A673 (cell line): ENCODE data around the gene MX2. TPM values are rescaled to one million over a fixed set of nuclear protein-coding genes. Genes with fewer than 3 reads are reported as not detected.

Source experiments
- BruUV-seq: library from RNA; stranded (reverse); fragments of 400-500 nt; replicated peaks from 2 replicates; lab custom pipeline; 2021; lab: Mats Ljungman, UMichigan
- CTCF ChIA-PET: fragments of 300-600 bp; sonication (Branson Sonifier 250); formaldehyde crosslinking; loops from one replicate; lab custom pipeline; 2022; ENCODE audit warnings: antibody characterized with exemption; lab: Charles Lee
- POLR2A ChIA-PET: fragments of 300-600 bp; sonication (Branson Sonifier 250); formaldehyde crosslinking; loops from one replicate; lab custom pipeline; 2022; ENCODE audit warnings: antibody characterized with exemption; ENCODE audit not compliant: low non-redundant PET; lab: Charles Lee
- DNase-seq: peaks from one replicate; pipeline ENCODE4 v3.0.0-alpha.2; 2015; ENCODE audit warnings: low spot score
- H3K27ac ChIP-seq: fragments of 200-600 bp; sonication (generic); 2 replicates; pipeline ENCODE4 v1.5.1; 2016; ENCODE audit warnings: mixed run types, low read depth, mild to moderate bottlenecking, mixed read lengths, antibody characterized with exemption, low read length; ENCODE audit not compliant: poor library complexity, severe bottlenecking
- H3K27me3 ChIP-seq: fragments of 200-600 bp; sonication (generic); replicated peaks from 2 replicates; pipeline ENCODE4 v1.6.1; 2017; ENCODE audit warnings: mixed run types, low read depth, mild to moderate bottlenecking, mixed read lengths, antibody characterized with exemption, low read length; ENCODE audit not compliant: insufficient read depth, poor library complexity
- H3K36me3 ChIP-seq: fragments of 200-600 bp; sonication (generic); 2 replicates; pipeline ENCODE4 v1.6.1; 2016; ENCODE audit warnings: mixed run types, mild to moderate bottlenecking, mixed read lengths, antibody characterized with exemption, low read length; ENCODE audit not compliant: insufficient read depth, poor library complexity, severe bottlenecking
- H3K4me1 ChIP-seq: fragments of 200-600 bp; sonication (generic); 2 replicates; pipeline ENCODE4 v1.6.1; 2017; ENCODE audit warnings: mixed run types, mild to moderate bottlenecking, mixed read lengths, antibody characterized with exemption, low read length; ENCODE audit not compliant: insufficient read depth, poor library complexity, severe bottlenecking
- H3K4me3 ChIP-seq: fragments of 200-600 bp; sonication (generic); 2 replicates; pipeline ENCODE4 v1.5.1; 2016; ENCODE audit warnings: low read depth, mixed run types, mild to moderate bottlenecking, mixed read lengths, low read length; ENCODE audit not compliant: poor library complexity, severe bottlenecking
- H3K9me3 ChIP-seq: fragments of 200-600 bp; sonication (generic); 2 replicates; pipeline ENCODE4 v1.6.1; 2016; ENCODE audit warnings: mixed run types, low read depth, mild to moderate bottlenecking, mixed read lengths, antibody characterized with exemption, low read length; ENCODE audit not compliant: poor library complexity, severe bottlenecking
- EZH2 ChIP-seq: fragments of 200-600 bp; sonication (generic); IDR thresholded peaks from 2 replicates; pipeline ENCODE4 v1.6.1; 2017; ENCODE audit warnings: borderline replicate concordance, low read depth, mild to moderate bottlenecking, mixed read lengths, antibody characterized with exemption, low read length; ENCODE audit not compliant: poor library complexity, severe bottlenecking
- intact Hi-C: fragments of 100-400 bp; cut with micrococcal nuclease; formaldehyde crosslinking; loops from one replicate; pipeline ENCODE4 v1.10.0; 2022; ENCODE audit not compliant: unreplicated experiment
- total RNA-seq: library from RNA; stranded (reverse); gene quantifications from 2 replicates; pipeline ENCODE4 v1.2.3, GENCODE V29; 2021
- TF ChIP-seq, protein P1 (sequence below): fragments of 300-800, 200-600 bp; sonication (generic); conservative IDR thresholded peaks from 2 replicates; pipeline ENCODE4 v1.5.1; 2017; ENCODE audit warnings: low read depth, mild to moderate bottlenecking, antibody characterized with exemption, low read length, moderate library complexity, mixed read lengths

The MX2 gene
- total RNA-seq, 1 experiment from 2014 or later, result not detected

DNA sequence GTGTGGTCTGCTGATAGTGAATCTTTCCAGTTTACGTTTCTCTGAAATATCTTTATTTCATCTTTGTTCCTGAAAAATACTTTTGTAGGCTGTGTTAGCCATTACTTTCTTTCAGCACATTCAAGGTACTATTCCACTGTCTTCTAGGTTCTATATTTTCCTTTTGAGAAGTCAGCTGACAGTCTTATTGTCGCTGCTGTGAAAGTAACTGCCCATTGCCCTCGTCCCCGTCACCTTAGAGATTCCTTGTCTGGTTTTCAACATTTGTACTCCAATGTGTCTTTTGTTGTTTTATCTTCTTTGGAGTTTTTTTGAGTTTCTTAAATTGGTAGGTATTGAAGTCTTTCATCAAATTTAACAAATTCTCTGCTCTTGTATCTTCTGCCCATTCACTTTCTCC is 19.8 kb upstream of the MX2 start:
- Histone ChIP-seq H3K27me3 (no peaks in the 10 kb centered on the region), H3K4me1 (no peaks in the 10 kb centered on the region), H3K36me3 (no peaks in the 10 kb centered on the region), H3K9me3 (no peaks in the 10 kb centered on the region), H3K4me3 (no peak overlapping the region), H3K27ac (no peak overlapping the region)
- ChIA-PET CTCF (no interaction called here), POLR2A (no interaction called here)
- DNase-seq, result no peak
- no TSS peak for BruUV-seq
- intact Hi-C loops, result no loop called here
- no peak for TF ChIP-seq EZH2
- TF ChIP-seq, protein P1, sequence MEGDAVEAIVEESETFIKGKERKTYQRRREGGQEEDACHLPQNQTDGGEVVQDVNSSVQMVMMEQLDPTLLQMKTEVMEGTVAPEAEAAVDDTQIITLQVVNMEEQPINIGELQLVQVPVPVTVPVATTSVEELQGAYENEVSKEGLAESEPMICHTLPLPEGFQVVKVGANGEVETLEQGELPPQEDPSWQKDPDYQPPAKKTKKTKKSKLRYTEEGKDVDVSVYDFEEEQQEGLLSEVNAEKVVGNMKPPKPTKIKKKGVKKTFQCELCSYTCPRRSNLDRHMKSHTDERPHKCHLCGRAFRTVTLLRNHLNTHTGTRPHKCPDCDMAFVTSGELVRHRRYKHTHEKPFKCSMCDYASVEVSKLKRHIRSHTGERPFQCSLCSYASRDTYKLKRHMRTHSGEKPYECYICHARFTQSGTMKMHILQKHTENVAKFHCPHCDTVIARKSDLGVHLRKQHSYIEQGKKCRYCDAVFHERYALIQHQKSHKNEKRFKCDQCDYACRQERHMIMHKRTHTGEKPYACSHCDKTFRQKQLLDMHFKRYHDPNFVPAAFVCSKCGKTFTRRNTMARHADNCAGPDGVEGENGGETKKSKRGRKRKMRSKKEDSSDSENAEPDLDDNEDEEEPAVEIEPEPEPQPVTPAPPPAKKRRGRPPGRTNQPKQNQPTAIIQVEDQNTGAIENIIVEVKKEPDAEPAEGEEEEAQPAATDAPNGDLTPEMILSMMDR, result no peak

DNA sequence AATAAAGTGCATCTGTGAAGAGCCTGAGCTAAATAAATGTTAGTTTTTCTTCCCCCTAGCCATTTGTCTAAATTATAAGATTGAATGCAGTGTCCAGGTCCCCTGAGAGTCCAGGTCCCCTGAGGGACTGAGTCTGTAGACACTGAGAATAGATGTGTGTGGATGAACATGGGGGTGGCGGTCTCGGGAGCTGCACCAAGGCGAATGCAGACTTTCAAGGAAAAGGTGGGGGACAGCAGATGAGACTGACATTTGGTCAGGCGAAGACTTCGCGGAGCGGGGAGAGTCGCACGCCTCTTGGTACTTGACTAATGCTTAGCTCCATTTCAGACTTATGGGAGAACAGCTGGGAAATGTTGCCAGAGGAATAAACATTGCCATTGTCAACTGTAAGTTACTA is 17.7 kb upstream of the MX2 start:
- no peak for DNase-seq
- POLR2A ChIA-PET, result no interaction called here
- no TSS peak for BruUV-seq
- TF ChIP-seq, protein P1, result no peak
- TF ChIP-seq EZH2, result no peak
- Histone ChIP-seq H3K27me3 (no peaks in the 10 kb centered on the region), H3K27ac (no peak overlapping the region), H3K36me3 (no peaks in the 10 kb centered on the region), H3K9me3 (no peaks in the 10 kb centered on the region), H3K4me1 (no peaks in the 10 kb centered on the region), H3K4me3 (no peak overlapping the region)
- intact Hi-C loops, result no loop called here
- CTCF ChIA-PET, result no interaction called here

DNA sequence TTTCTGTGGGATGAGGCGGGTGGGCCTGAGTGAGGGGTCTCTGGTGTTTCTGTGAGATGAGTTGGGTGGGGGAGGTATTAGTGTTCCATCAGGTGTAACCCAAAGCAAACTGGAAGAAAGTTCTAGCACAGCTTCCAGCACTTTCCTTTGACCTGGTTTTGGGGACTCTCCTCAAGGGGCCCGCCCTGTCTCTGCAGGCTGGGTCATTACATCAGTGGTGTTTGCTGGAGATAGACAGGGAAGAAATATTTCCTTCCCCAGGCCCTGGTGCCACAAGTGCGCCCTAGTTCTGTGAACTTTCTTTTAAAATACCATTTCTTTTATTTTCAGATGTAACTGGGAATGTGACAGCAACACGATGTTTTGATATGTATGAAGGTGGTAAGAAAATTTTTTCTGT is 16.5 kb upstream of the MX2 start:
- H3K27ac ChIP-seq, result no peak overlapping the region
- no peak overlapping the region for H3K4me3 ChIP-seq
- no peaks in the 10 kb centered on the region for H3K27me3 ChIP-seq
- no peaks in the 10 kb centered on the region for H3K36me3 ChIP-seq
- intact Hi-C loops, result no loop called here
- CTCF ChIA-PET, result no interaction called here
- BruUV-seq, result no TSS peak
- H3K9me3 ChIP-seq, result no peaks in the 10 kb centered on the region
- POLR2A ChIA-PET, result no interaction called here
- no peak for TF ChIP-seq EZH2
- TF ChIP-seq, protein P1, result no peak
- no peak for DNase-seq
- no peaks in the 10 kb centered on the region for H3K4me1 ChIP-seq
